Measurements from ENCODE around the gene THSD4.
"Not testable (repeated sequence)": the region's sequence is repeated elsewhere in the genome, so short reads cannot be mapped to it uniquely, and the experiment has no call there.

Gene THSD4

GRCh38 chr15:71359246-71359645, 244.0 kb downstream of the THSD4 start:
- in situ Hi-C loops (cut with HindIII; ENCODE audit: low sequenced_read_pairs): no loop called here

GRCh38 chr15:71362556-71362955, 247.3 kb downstream of the THSD4 start:
- in situ Hi-C loops (cut with HindIII; ENCODE audit: low sequenced_read_pairs): no loop called here

- in situ Hi-C loops (cut with HindIII; ENCODE audit: low sequenced_read_pairs): no loop called here
Measured at GRCh38 chr15:71362987-71363968, 248.0 kb downstream of the THSD4 start.

GRCh38 chr15:71364117-71364584, 248.9 kb downstream of the THSD4 start:
- in situ Hi-C loops (cut with HindIII; ENCODE audit: low sequenced_read_pairs): no loop called here

GRCh38 chr15:71366522-71366921, 251.3 kb downstream of the THSD4 start:
- in situ Hi-C loops (cut with HindIII; ENCODE audit: low sequenced_read_pairs): no loop called here

- in situ Hi-C loops (cut with HindIII; ENCODE audit: low sequenced_read_pairs): no loop called here
Measured at GRCh38 chr15:71366926-71367325, 251.7 kb downstream of the THSD4 start.

GRCh38 chr15:71367737-71368136, 252.5 kb downstream of the THSD4 start:
- in situ Hi-C loops (cut with HindIII; ENCODE audit: low sequenced_read_pairs): not testable (repeated sequence)

- in situ Hi-C loops (cut with HindIII; ENCODE audit: low sequenced_read_pairs): not testable (repeated sequence)
Measured at GRCh38 chr15:71372769-71373168, 257.5 kb downstream of the THSD4 start.

GRCh38 chr15:71373917-71374316, 258.6 kb downstream of the THSD4 start:
- in situ Hi-C loops (cut with HindIII; ENCODE audit: low sequenced_read_pairs): no loop called here

- in situ Hi-C loops (cut with HindIII; ENCODE audit: low sequenced_read_pairs): no loop called here
Measured at GRCh38 chr15:71374607-71375352, 259.5 kb downstream of the THSD4 start.

- in situ Hi-C loops (cut with HindIII; ENCODE audit: low sequenced_read_pairs): no loop called here
Measured at GRCh38 chr15:71375934-71376333, 260.7 kb downstream of the THSD4 start.

- in situ Hi-C loops (cut with HindIII; ENCODE audit: low sequenced_read_pairs): no loop called here
Measured at GRCh38 chr15:71379893-71380292, 264.6 kb downstream of the THSD4 start.

GRCh38 chr15:71380345-71380744, 265.1 kb downstream of the THSD4 start:
- in situ Hi-C loops (cut with HindIII; ENCODE audit: low sequenced_read_pairs): no loop called here

- in situ Hi-C loops (cut with HindIII; ENCODE audit: low sequenced_read_pairs): no loop called here
Measured at GRCh38 chr15:71384501-71384900, 269.2 kb downstream of the THSD4 start.

- in situ Hi-C loops (cut with HindIII; ENCODE audit: low sequenced_read_pairs): no loop called here
Measured at GRCh38 chr15:71385026-71385425, 269.8 kb downstream of the THSD4 start.

GRCh38 chr15:71385457-71385856, 270.2 kb downstream of the THSD4 start:
- in situ Hi-C loops (cut with HindIII; ENCODE audit: low sequenced_read_pairs): no loop called here

- in situ Hi-C loops (cut with HindIII; ENCODE audit: low sequenced_read_pairs): no loop called here
Measured at GRCh38 chr15:71386005-71386404, 270.7 kb downstream of the THSD4 start.

GRCh38 chr15:71386448-71387236, 271.4 kb downstream of the THSD4 start:
- in situ Hi-C loops (cut with HindIII; ENCODE audit: low sequenced_read_pairs): no loop called here

- in situ Hi-C loops (cut with HindIII; ENCODE audit: low sequenced_read_pairs): no loop called here
Measured at GRCh38 chr15:71387810-71388209, 272.5 kb downstream of the THSD4 start.

GRCh38 chr15:71390096-71390495, 274.8 kb downstream of the THSD4 start:
- in situ Hi-C loops (cut with HindIII; ENCODE audit: low sequenced_read_pairs): no loop called here

Measured in endothelial cell of hepatic sinusoid (primary cell).